GM12878 (cell line): ENCODE results near the gene AP2A2. TPM values are rescaled to one million over a fixed set of nuclear protein-coding genes. Genes with fewer than 3 reads are reported as not detected.

Source experiments
- ATAC-seq: fragments of 200-7000 bp; cut with Tn5 transposase; 3 replicates; pipeline ENCODE4 v1.9.1; 2020; ENCODE audit warnings: mild to moderate bottlenecking, moderate library complexity
- BruUV-seq: library from RNA; stranded (reverse); fragments of 400-500 nt; replicated peaks from 2 replicates; lab custom pipeline; 2021; lab: Mats Ljungman, UMichigan
- CTCF ChIA-PET: fragments of 300-600 bp; sonication (Branson Sonifier 250); formaldehyde crosslinking; extraction: SDS; loops from one replicate; lab custom pipeline; 2021; ENCODE audit warnings: inconsistent platforms; lab: Yijun Ruan, JAX
- POLR2A ChIA-PET: fragments of 350-600 bp; formaldehyde crosslinking; extraction: SDS; loops from one replicate; lab custom pipeline; 2021; ENCODE audit warnings: inconsistent platforms; lab: Charles Lee
- RAD21 ChIA-PET: fragments of 300-600 bp; sonication (Branson Sonifier 250); formaldehyde crosslinking; loops from one replicate; lab custom pipeline; 2023; ENCODE audit warnings: antibody characterized with exemption; ENCODE audit not compliant: unreplicated experiment; lab: Charles Lee
- SMC1A ChIA-PET: fragments of 300-600 bp; sonication (Branson Sonifier 250); formaldehyde crosslinking; loops from one replicate; lab custom pipeline; 2023; ENCODE audit not compliant: unreplicated experiment, uncharacterized antibody; lab: Charles Lee
- DNase-seq: peaks from one replicate; pipeline ENCODE4 v3.0.0-alpha.2; 2011; ENCODE audit warnings: low read depth, low spot score
- FAIRE-seq: peaks from 3 replicates; lab custom pipeline; 2011; peaks lifted over from hg19 to GRCh38; lab: Jason Lieb, UNC
- H2AFZ ChIP-seq: 2 replicates; pipeline ENCODE4 v1.6.0; 2011; ENCODE audit warnings: low read depth, low read length, control low read depth; ENCODE audit not compliant: control insufficient read depth
- H3K27ac ChIP-seq: 2 replicates; pipeline ENCODE4 v1.5.1; 2011; ENCODE audit warnings: control low read depth; ENCODE audit not compliant: control insufficient read depth, insufficient read depth
- H3K27me3 ChIP-seq, 2 experiments: replicated peaks in 1 of 2; 2 replicates each; pipeline versions ENCODE4 v1.6.0 to v1.6.1; 2011; ENCODE audit warnings: low read length in 1 of 2; ENCODE audit not compliant: control insufficient read depth in 2 of 2, insufficient read depth in 2 of 2
- H3K36me3 ChIP-seq, 2 experiments: 2 replicates each; pipeline ENCODE4 v1.5.1; 2011; ENCODE audit warnings: low read length in 1 of 2; ENCODE audit not compliant: control insufficient read depth in 2 of 2, insufficient read depth in 2 of 2
- H3K4me1 ChIP-seq: 2 replicates; pipeline ENCODE4 v1.6.1; 2011; ENCODE audit warnings: mild to moderate bottlenecking, low read length, moderate library complexity, mixed read lengths; ENCODE audit not compliant: control insufficient read depth, insufficient read depth
- H3K4me2 ChIP-seq: 2 replicates; pipeline ENCODE4 v1.6.0; 2011; ENCODE audit warnings: control low read depth; ENCODE audit not compliant: control insufficient read depth, insufficient read depth
- H3K4me3 ChIP-seq: fragments of 200-600 bp; sonication (generic); 2 replicates; pipeline ENCODE4 v1.5.1; 2016
- H3K79me2 ChIP-seq: 2 replicates; pipeline ENCODE4 v1.6.0; 2011; ENCODE audit warnings: low read length; ENCODE audit not compliant: control insufficient read depth, insufficient read depth
- H3K9ac ChIP-seq: 2 replicates; pipeline ENCODE4 v1.8.0; 2011; ENCODE audit warnings: low read length, control low read depth, mixed read lengths; ENCODE audit not compliant: control insufficient read depth, insufficient read depth
- H3K9me3 ChIP-seq: replicated peaks from 3 replicates; pipeline ENCODE4 v1.5.1; 2011; ENCODE audit warnings: mild to moderate bottlenecking, low read length; ENCODE audit not compliant: control insufficient read depth, insufficient read depth
- H4K20me1 ChIP-seq: 2 replicates; pipeline ENCODE4 v1.6.0; 2011; ENCODE audit not compliant: control insufficient read depth, insufficient read depth
- ASH2L ChIP-seq: fragments of 300-600, 200-600 bp; sonication (generic); IDR thresholded peaks from 2 replicates; pipeline ENCODE4 v1.6.1; 2017; ENCODE audit warnings: low read depth, mild to moderate bottlenecking, borderline replicate concordance
- CBFB ChIP-seq: IDR thresholded peaks from 2 replicates; pipeline ENCODE4 v1.6.1; 2016; ENCODE audit warnings: antibody characterized with exemption, low read depth
- JUNB ChIP-seq: IDR thresholded peaks from 2 replicates; pipeline ENCODE4 v1.6.1; 2016; ENCODE audit warnings: antibody characterized with exemption, mild to moderate bottlenecking
- KAT2A ChIP-seq: conservative IDR thresholded peaks from 2 replicates; pipeline ENCODE4 v1.6.1; 2011; ENCODE audit warnings: low read depth, low read length; ENCODE audit not compliant: control insufficient read depth
- NBN ChIP-seq: fragments of 450-650 bp; IDR thresholded peaks from 2 replicates; pipeline ENCODE4 v1.6.1; 2016
- NR2F1 ChIP-seq: fragments of 450-650 bp; conservative IDR thresholded peaks from 2 replicates; pipeline ENCODE4 v1.6.1; 2017; ENCODE audit warnings: mild to moderate bottlenecking
- NRF1 ChIP-seq: conservative IDR thresholded peaks from 2 replicates; pipeline ENCODE4 v1.6.1; 2011; ENCODE audit warnings: mild to moderate bottlenecking, low read depth, low read length, improper control_type of control experiment
- POU2F2 ChIP-seq: IDR thresholded peaks from 3 replicates; pipeline ENCODE4 v1.6.1; 2011; ENCODE audit warnings: low read depth, mild to moderate bottlenecking, low read length, borderline replicate concordance
- RFX5 ChIP-seq: IDR thresholded peaks from 2 replicates; pipeline ENCODE4 v1.6.1; 2011; ENCODE audit warnings: low read depth, low read length, improper control_type of control experiment
- SP1 ChIP-seq: IDR thresholded peaks from one replicate; pipeline ENCODE4 v1.6.1; 2011; ENCODE audit warnings: low read depth, low read length
- TCF12 ChIP-seq: IDR thresholded peaks from 2 replicates; pipeline ENCODE4 v1.6.1; 2011; ENCODE audit warnings: low read depth, mild to moderate bottlenecking, low read length
- WGBS: methylation state at CpG from one replicate; pipeline ENCODE4 v1.1.6; 2016; ENCODE audit warnings: low lambda C conversion rate; ENCODE audit not compliant: insufficient replicate concordance, insufficient coverage; ENCODE audit errors: missing lambda C conversion rate; 5-methylcytosine and 5-hydroxymethylcytosine counted together
- in situ Hi-C: fragments of 300-500 bp; cut with MboI; formaldehyde crosslinking; loops from 9 replicates; pipeline ENCODE4 v1.14.3; 2018; ENCODE audit warnings: mixed read lengths
- intact Hi-C: fragments of 100-400 bp; cut with micrococcal nuclease; formaldehyde crosslinking; loops from one replicate; pipeline ENCODE4 v1.14.2; 2022; ENCODE audit not compliant: unreplicated experiment
- polyA plus RNA-seq, 11 experiments: library from polyadenylated mRNA; depleted of rRNA in 4 of 11; unstranded in 6 of 11; stranded (reverse) in 5 of 11; fragments of >200 nt; fragmentation: Nextera tagmentation in 4 of 11; fragmentation: Illumina TruSeq in 1 of 11; extraction: Ambion mirVana in 4 of 11; extraction: Trizol in 1 of 11; gene quantifications; 1 replicate in 1 of 11; 2 replicates in 10 of 11; pipeline versions ENCODE4 v1.2.1 to v1.2.3, GENCODE V29; 2011 to 2016; ENCODE audit warnings: inconsistent platforms in 2 of 11, missing spikeins in 2 of 11, low read depth in 1 of 11
- total RNA-seq, 4 experiments: library from RNA; depleted of rRNA in 3 of 4; stranded (reverse); fragments of >200 nt in 3 of 4; fragmentation: Illumina TruSeq in 1 of 4; extraction: Trizol in 1 of 4; gene quantifications; 2 replicates each; pipeline versions ENCODE4 v1.2.1 to v1.2.3, GENCODE V29; 2013 to 2021
- TF ChIP-seq, protein P1 (sequence below): IDR thresholded peaks from 2 replicates; pipeline ENCODE4 v1.6.1; 2012; ENCODE audit warnings: low read depth, low read length, improper control_type of control experiment
- TF ChIP-seq, protein P2 (sequence below): fragments of 150-350 bp; IDR thresholded peaks from 2 replicates; pipeline ENCODE4 v1.6.1; 2016; ENCODE audit warnings: low read depth, low read length
- TF ChIP-seq, protein P3 (sequence below): fragments of 450-650 bp; IDR thresholded peaks from 2 replicates; pipeline ENCODE4 v1.6.1; 2018; ENCODE audit warnings: borderline replicate concordance, mild to moderate bottlenecking; ENCODE audit not compliant: partially characterized antibody
- TF ChIP-seq, protein P4 (sequence below): fragments of 150-350 bp; IDR thresholded peaks from 2 replicates; pipeline ENCODE4 v1.6.1; 2014; ENCODE audit warnings: mild to moderate bottlenecking, low read depth, low read length

AP2A2 gene
- total and polyA plus RNA-seq, 10 of the 15 experiments (the other 5 are each of a cell fraction or from before 2014, with no cell fraction given): 0.58 to 48.8 (median 18.2) TPM

DNA sequence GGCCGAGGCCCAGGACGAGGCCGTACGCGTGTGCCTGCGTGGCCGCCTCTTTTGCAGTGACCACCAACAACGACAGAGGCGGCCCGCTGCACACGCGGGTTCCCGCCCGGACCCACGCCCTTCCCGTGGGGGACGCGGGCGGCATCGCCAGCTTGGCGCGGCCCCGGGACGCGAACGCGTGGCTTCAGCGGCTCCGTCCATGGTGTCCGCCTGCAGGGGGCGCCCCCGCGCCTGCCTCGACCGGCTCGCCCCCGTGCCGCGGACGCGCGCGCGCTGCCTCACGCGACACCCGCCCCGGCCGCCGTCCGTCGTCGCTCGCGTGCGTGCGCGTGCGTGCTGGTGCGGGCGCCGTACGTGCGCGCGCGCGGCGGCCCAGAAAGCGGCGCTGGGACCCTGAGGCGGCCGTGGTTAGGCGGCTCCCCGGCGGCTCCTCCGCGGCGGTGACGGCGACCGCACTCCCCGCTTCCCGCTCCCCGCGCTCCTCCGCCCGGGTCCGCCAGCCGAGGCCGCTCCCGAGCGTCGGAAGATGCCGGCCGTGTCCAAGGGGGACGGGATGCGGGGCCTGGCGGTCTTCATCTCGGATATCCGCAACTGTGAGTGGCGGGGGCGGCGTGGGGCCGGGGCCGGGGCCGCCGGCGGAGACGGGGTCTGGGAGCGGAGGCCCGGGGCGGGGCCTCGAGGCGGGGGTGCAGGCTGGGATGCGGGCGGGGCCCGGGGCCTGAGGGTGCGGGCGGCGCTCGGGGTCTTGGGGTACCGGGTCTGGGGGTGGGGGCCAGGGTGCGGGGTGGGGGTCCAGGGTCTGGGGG, at the start of gene AP2A2 (continued):
- TF ChIP-seq, protein P1, sequence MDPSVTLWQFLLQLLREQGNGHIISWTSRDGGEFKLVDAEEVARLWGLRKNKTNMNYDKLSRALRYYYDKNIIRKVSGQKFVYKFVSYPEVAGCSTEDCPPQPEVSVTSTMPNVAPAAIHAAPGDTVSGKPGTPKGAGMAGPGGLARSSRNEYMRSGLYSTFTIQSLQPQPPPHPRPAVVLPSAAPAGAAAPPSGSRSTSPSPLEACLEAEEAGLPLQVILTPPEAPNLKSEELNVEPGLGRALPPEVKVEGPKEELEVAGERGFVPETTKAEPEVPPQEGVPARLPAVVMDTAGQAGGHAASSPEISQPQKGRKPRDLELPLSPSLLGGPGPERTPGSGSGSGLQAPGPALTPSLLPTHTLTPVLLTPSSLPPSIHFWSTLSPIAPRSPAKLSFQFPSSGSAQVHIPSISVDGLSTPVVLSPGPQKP: no peak
- TF ChIP-seq POU2F2: no peak
- no peak for TF ChIP-seq ASH2L
- TF ChIP-seq TCF12: 0 out of 2 replicates have a peak, but pooled peaks have one; percentile 25
- TF ChIP-seq, protein P2, sequence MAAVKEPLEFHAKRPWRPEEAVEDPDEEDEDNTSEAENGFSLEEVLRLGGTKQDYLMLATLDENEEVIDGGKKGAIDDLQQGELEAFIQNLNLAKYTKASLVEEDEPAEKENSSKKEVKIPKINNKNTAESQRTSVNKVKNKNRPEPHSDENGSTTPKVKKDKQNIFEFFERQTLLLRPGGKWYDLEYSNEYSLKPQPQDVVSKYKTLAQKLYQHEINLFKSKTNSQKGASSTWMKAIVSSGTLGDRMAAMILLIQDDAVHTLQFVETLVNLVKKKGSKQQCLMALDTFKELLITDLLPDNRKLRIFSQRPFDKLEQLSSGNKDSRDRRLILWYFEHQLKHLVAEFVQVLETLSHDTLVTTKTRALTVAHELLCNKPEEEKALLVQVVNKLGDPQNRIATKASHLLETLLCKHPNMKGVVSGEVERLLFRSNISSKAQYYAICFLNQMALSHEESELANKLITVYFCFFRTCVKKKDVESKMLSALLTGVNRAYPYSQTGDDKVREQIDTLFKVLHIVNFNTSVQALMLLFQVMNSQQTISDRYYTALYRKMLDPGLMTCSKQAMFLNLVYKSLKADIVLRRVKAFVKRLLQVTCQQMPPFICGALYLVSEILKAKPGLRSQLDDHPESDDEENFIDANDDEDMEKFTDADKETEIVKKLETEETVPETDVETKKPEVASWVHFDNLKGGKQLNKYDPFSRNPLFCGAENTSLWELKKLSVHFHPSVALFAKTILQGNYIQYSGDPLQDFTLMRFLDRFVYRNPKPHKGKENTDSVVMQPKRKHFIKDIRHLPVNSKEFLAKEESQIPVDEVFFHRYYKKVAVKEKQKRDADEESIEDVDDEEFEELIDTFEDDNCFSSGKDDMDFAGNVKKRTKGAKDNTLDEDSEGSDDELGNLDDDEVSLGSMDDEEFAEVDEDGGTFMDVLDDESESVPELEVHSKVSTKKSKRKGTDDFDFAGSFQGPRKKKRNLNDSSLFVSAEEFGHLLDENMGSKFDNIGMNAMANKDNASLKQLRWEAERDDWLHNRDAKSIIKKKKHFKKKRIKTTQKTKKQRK: no peak
- peak; percentile 50 for TF ChIP-seq SP1
- TF ChIP-seq RFX5: no peak
- TF ChIP-seq, all 136 proteins: peak for 39

DNA sequence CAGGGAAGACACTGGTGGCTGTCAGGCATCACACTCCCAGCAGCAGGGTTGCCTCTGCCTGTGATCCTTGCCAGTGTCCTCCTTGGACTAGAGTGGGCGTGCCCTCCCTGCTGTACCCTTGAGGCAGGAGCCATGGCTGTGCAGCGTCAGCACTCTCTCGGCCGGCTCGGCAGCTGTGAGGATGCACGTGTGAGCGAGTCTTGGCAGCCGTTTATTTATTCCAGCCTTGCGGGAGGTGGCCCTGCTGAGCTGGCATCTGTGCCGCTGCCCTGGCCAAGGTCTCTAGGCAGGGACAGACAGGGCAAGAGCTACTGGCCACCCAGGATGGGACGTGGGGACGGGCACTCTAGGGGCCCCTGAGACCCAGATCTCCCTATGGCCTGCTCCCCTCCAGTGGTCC, 49.1 kb upstream of the AP2A2 start:
- ChIA-PET RAD21 (no interaction called here), CTCF (no interaction called here)
- H3K9ac ChIP-seq: no peak overlapping the region
- TF ChIP-seq JUNB (no peak), CBFB (no peak), NRF1 (no peak), NR2F1 (no peak), NBN (no peak), KAT2A (no peak)
- TF ChIP-seq, protein P3, sequence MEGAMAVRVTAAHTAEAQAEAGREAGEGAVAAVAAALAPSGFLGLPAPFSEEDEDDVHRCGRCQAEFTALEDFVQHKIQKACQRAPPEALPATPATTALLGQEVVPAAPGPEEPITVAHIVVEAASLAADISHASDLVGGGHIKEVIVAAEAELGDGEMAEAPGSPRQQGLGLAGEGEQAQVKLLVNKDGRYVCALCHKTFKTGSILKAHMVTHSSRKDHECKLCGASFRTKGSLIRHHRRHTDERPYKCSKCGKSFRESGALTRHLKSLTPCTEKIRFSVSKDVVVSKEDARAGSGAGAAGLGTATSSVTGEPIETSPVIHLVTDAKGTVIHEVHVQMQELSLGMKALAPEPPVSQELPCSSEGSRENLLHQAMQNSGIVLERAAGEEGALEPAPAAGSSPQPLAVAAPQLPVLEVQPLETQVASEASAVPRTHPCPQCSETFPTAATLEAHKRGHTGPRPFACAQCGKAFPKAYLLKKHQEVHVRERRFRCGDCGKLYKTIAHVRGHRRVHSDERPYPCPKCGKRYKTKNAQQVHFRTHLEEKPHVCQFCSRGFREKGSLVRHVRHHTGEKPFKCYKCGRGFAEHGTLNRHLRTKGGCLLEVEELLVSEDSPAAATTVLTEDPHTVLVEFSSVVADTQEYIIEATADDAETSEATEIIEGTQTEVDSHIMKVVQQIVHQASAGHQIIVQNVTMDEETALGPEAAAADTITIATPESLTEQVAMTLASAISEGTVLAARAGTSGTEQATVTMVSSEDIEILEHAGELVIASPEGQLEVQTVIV: no peak
- TF ChIP-seq, protein P4, sequence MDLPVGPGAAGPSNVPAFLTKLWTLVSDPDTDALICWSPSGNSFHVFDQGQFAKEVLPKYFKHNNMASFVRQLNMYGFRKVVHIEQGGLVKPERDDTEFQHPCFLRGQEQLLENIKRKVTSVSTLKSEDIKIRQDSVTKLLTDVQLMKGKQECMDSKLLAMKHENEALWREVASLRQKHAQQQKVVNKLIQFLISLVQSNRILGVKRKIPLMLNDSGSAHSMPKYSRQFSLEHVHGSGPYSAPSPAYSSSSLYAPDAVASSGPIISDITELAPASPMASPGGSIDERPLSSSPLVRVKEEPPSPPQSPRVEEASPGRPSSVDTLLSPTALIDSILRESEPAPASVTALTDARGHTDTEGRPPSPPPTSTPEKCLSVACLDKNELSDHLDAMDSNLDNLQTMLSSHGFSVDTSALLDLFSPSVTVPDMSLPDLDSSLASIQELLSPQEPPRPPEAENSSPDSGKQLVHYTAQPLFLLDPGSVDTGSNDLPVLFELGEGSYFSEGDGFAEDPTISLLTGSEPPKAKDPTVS: no peak

More for the DNA sequence above, 49.1 kb upstream of the AP2A2 start:
- Histone ChIP-seq H3K27ac (no peak overlapping the region), H3K4me3 (no peak overlapping the region), H3K9me3 (no peaks in the 10 kb centered on the region), H3K4me2 (no peak overlapping the region), H3K27me3 (no peaks in the 10 kb centered on the region), H2AFZ (no peak overlapping the region), H3K79me2 (no peaks in the 10 kb centered on the region), H3K36me3 (peaks cover 0 to 1% of the 10 kb centered on the region in 2 experiments; a peak in 1 of 4 replicates), H4K20me1 (no peaks in the 10 kb centered on the region), H3K4me1 (no peaks in the 10 kb centered on the region)
- BruUV-seq: no TSS peak
- no peak for ATAC-seq
- ChIA-PET SMC1A (no interaction called here), POLR2A (no interaction called here)
- 92% methylated on average over 12 of the region's 12 CpGs for WGBS
- in situ Hi-C loops: no loop called here
- intact Hi-C loops: no loop called here
- FAIRE-seq: no peak
- no peak for DNase-seq
